Motor neuron (in vitro differentiated cells): ENCODE results near the gene ARL14EP. TPM values are rescaled to one million over a fixed set of nuclear protein-coding genes. Genes with fewer than 3 reads are reported as not detected.
A peak's percentile ranks its signal among the peaks of the same experiment; 100 is the strongest.

Experiments
- ATAC-seq, 8 experiments: fragments of 200-7000 bp; cut with Tn5 transposase; replicated peaks in 6 of 8; 2 replicates each; pipeline ENCODE4 v1.8.0; 2021; ENCODE audit warnings: mild to moderate bottlenecking in 8 of 8, moderate library complexity in 8 of 8
- H3K27ac ChIP-seq, 2 donors: fragments of 250-450 bp; sonication (Bioruptor Pico); 2 replicates each; pipeline ENCODE4 v1.9.0; 2021; ENCODE audit warnings: antibody characterized with exemption in 2 of 2, mild to moderate bottlenecking in 2 of 2, moderate library complexity in 1 of 2
- H3K4me1 ChIP-seq, 2 donors: fragments of 250-450 bp; sonication (Bioruptor Pico); replicated peaks in 1 of 2; 2 replicates each; pipeline ENCODE4 v1.6.1; 2021; ENCODE audit warnings: antibody characterized with exemption in 2 of 2, mild to moderate bottlenecking in 2 of 2, moderate library complexity in 1 of 2
- H3K4me3 ChIP-seq, 5 donors: fragments of 250-450 bp; sonication (Bioruptor Pico); 2 replicates each; pipeline ENCODE4 v1.9.0; 2021; ENCODE audit warnings: antibody characterized with exemption in 5 of 5, mild to moderate bottlenecking in 5 of 5, moderate library complexity in 4 of 5
- WGBS, 10 experiments: fragments of 450-650 bp; shearing (Covaris generic); methylation state at CpG; one replicate each; pipeline ENCODE4 v1.0.0; 2022; 5-methylcytosine and 5-hydroxymethylcytosine counted together
- in situ Hi-C, 9 experiments: fragments of 400-800 bp; cut with MboI; loops; one replicate each; pipeline ENCODE4 v1.15.0; 2021; ENCODE audit warnings: low sequenced_read_pairs in 9 of 9, low pct_unique_long_range_greater_than_20kb in 2 of 9; ENCODE audit not compliant: unreplicated experiment in 9 of 9
- total RNA-seq, 8 experiments: library from RNA; unstranded; fragments of 300-600 nt; gene quantifications; 2 replicates each; pipeline versions ENCODE4 v1.2.3 to v1.2.4, GENCODE V29; 2022

ARL14EP gene
- total RNA-seq, 8 experiments from 2014 or later: 19.5 to 37.0 (median 24.7) TPM

DNA sequence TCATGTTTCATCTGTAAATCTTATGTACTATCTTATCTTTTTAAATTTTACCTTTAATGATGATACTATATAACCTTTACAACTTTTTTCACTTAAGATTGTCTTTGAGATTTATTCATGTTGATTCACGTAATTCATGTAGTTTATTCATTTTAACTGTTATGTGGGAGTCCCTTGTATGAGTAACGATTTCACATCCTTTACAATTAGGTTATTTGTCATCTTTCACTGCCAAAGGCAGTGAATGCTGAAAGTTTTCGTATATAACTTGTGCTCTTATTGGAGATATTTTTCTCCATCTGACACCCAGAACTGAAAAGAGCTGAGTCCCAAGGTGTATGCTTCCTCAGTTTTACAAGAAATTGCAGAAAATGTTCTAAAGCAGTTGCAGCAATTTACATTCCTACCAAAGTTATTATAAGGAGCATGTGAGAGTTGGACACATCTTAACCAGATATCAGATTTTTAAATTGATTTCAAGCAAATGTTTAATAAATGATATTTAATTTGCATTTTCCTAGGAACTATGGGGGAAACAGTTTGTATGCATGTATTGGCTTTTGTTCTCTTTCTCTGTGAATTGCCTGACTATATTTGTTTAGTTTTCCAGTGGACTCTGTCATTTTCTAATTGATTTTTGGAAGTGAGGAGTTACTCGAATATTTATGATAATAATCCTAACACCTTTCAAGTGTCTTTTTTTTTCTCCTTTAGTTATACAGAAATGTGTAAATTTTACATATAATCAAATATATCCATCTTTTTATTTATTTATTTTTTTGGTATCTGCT is 6.4 kb downstream of the ARL14EP start:
- peaks cover 13 to 21% of the 10 kb centered on the region in 2 donors for H3K4me1 ChIP-seq
- no peak overlapping the region for H3K4me3 ChIP-seq
- 47 to 100% (median 85%) methylated on average over 1 to 4 of the region's 4 CpGs for WGBS, 10 experiments
- in situ Hi-C loops: loop anchor here in 1 of 9 experiments (25.0 kb wide), 1 partner anchor 583 kb away; no protein-coding TSS in a partner anchor
- H3K27ac ChIP-seq: no peak overlapping the region
- no peak for ATAC-seq

DNA sequence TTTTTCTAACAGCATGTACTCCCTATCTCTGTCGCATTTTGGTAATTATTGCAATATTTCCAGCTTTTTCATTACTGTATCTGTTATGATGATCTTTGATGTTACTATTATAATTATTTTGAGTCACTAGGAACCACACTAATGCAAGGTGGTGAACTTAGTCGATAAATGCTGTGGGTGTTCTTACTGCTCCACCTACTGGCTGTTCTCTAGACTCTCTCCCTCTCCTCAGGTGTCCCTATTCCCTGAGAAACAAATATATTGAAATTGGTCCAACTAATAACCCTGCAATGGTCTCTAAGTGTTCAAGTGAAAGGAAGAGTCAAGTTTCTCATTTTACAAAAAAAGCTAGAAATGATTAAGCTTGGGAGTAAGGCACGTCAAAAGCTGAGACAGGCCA is 10.5 kb downstream of the ARL14EP start:
- H3K27ac ChIP-seq: no peak overlapping the region
- peak in 3 of 8 experiments; percentile 35 to 66 (median 61) for ATAC-seq
- peaks cover 0 to 6% of the 10 kb centered on the region in 2 donors for H3K4me1 ChIP-seq
- WGBS, 10 experiments: 65 to 100% (median 88%) methylated on average over 2 to 3 of the region's 3 CpGs; no CpG with 5 or more reads in 1 of the 10 experiments
- no peak overlapping the region for H3K4me3 ChIP-seq
- in situ Hi-C loops: loop anchor here in 1 of 9 experiments (25.0 kb wide), 1 partner anchor 579 kb away; no protein-coding TSS in a partner anchor

DNA sequence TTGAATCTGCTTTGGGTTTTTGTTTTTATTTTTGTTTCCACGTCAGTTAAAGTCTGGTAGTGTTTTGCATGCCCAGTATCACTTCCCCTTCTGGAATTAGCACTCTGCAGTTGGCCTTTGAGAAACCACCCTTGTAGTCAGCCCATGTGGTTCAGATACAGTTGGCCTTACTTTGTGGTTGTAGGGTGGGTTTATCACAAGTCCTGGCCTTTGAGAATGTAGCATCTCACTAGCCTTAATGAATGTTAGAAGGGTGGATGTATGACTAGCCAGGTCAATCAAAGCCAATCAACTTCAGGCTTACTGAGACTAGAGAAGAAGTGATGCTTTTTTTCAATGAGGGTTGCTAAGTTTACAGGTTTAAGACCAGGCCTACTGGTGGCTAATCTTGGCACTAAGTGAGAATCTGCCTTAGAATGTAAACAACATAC is 19.8 kb downstream of the ARL14EP start:
- in situ Hi-C loops: loop anchor here in 2 of 9 experiments (10.0 to 25.0 kb wide), 2 partner anchors 570 to 572 kb away; no protein-coding TSS in a partner anchor
- ATAC-seq: no peak
- H3K4me3 ChIP-seq: no peak overlapping the region
- 38 to 100% (median 100%) methylated on average over 1 of the region's 1 CpG; no CpG with 5 or more reads in 2 of the 10 experiments for WGBS, 10 experiments
- H3K27ac ChIP-seq: no peak overlapping the region
- no peaks in the 10 kb centered on the region for H3K4me1 ChIP-seq

DNA sequence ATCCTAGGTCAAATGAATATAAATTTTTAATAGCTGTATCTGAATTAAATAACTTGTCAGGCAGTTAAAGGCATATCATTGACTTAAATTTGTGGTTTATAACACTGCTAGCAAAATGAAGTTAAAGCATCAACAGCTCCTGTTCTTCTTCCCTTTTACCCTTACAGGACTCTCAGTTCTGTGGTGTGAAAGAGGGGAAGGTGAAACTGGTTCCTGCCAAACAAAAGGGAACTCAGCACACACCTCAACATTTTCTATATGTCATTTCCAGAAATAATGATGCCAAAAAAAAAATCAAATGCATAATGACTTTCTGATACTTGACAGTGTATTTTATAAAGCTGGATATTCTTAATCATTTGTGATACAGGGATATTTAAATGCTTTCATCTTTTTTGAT is 21.2 kb downstream of the ARL14EP start:
- H3K4me1 ChIP-seq: no peaks in the 10 kb centered on the region
- H3K27ac ChIP-seq: no peak overlapping the region
- no peak for ATAC-seq
- no peak overlapping the region for H3K4me3 ChIP-seq
- in situ Hi-C loops: loop anchor here in 2 of 9 experiments (10.0 to 25.0 kb wide), 2 partner anchors 568 to 571 kb away; no protein-coding TSS in a partner anchor

DNA sequence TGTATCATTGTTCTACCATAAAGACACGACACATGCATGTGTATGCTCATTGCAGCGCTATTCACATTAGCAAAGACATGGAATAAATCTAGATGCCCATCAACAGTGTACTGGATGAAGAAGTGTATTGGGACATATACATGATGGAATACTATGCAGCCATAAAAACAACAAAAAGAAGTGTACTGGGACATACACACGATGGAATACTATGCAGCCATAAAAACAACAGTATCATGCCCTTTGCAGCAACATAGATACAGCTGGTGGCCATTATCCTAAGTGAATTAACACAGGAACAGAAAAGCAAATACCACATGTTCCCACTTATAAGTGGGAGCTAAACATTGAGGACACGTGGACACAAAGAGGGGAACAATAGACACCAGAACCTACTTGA is 22.7 kb downstream of the ARL14EP start:
- 67 to 100% (median 86%) methylated on average over 2 to 4 of the region's 4 CpGs; no CpG with 5 or more reads in 2 of the 10 experiments for WGBS, 10 experiments
- Histone ChIP-seq H3K4me3 (no peak overlapping the region), H3K4me1 (peaks cover 0 to 5% of the 10 kb centered on the region in 2 donors), H3K27ac (no peak overlapping the region)
- in situ Hi-C loops: loop anchor here in 2 of 9 experiments (10.0 to 25.0 kb wide), 2 partner anchors 567 to 569 kb away; no protein-coding TSS in a partner anchor
- no peak for ATAC-seq

DNA sequence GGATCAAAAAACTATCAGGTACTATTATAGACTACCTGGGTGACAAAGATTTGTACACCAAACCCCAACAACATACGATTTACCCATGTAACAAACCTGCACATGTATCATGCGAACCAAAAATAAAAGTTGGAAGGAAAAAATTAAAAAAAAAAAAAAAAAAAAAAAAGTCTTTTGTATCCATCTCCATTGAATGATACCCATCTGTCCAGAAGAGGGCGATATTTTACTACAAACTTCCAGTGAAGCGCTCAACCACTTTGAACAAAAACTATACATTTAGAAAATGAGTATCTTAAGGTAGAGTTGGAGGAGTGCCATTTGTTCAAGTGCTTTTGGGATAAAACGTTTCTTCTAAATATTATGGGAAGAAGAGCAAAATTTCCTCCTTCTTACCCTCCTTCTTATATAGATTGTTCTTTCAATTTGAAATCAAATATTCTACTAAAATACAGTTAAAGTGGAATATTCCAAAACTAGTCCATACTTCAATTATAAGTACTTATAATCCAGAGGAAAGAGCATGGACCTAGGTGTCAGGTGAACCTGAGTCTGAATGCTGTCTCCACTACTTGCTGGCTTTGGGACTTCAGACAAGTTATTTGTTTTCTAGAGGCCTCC is 23.3 kb downstream of the ARL14EP start:
- WGBS, 10 experiments: 1 to 30% (median 11%) methylated on average over 2 to 5 of the region's 5 CpGs
- Histone ChIP-seq H3K4me1 (peaks cover 2 to 6% of the 10 kb centered on the region in 2 donors), H3K27ac (no peak overlapping the region), H3K4me3 (no peak overlapping the region)
- in situ Hi-C loops: loop anchor here in 2 of 9 experiments (10.0 to 25.0 kb wide), 2 partner anchors 566 to 569 kb away; no protein-coding TSS in a partner anchor
- ATAC-seq: peak in 4 of 8 experiments; percentile 42 to 68 (median 47)

DNA sequence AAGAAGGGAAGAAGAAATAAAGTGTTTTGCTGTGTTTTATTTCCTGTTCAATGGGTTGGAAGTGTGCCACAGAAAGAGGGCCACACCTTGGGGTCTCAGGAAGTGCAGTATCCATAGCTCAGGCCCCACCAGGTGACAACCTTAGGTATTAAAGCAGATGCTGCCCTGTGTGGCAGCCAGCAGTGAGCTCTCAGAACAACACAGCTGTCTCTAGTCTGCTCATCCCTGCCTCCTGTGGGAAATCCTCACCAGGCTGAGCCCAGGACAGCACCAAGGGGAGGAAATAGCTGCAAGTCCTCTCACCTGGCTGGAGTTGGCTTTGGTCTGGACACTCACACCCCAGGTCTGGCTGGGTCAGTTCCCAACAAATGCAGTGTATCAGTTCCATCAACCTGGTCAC is 25.1 kb downstream of the ARL14EP start:
- Histone ChIP-seq H3K4me3 (no peak overlapping the region), H3K4me1 (peaks cover 2 to 6% of the 10 kb centered on the region in 2 donors), H3K27ac (no peak overlapping the region)
- ATAC-seq: no peak
- in situ Hi-C loops: loop anchor here in 2 of 9 experiments (10.0 to 25.0 kb wide), 2 partner anchors 564 to 567 kb away; no protein-coding TSS in a partner anchor

DNA sequence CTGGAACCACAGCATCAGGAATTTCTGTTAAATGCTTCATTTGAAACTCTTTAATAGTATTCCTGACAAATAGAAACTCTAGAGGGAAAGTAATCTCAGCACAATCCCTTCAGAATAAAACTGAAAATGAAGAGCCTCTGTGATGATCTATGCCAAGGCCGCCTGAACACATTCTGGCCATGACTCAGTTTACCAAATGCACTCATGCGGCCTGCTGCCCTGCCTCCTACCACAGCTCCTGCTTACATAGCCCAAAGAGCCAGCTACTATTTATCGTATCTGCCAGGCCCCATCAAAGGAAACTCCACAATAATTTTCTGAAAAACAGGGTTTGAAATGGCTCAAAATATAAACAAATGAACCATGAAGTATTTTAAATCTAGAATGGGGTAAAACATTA is 27.0 kb downstream of the ARL14EP start:
- WGBS, 10 experiments: 0 to 100% (median 92%) methylated on average over 1 to 3 of the region's 3 CpGs; no CpG with 5 or more reads in 1 of the 10 experiments
- no peak overlapping the region for H3K27ac ChIP-seq
- ATAC-seq: no peak
- H3K4me1 ChIP-seq: peaks cover 2 to 6% of the 10 kb centered on the region in 2 donors
- H3K4me3 ChIP-seq: no peak overlapping the region
- in situ Hi-C loops: loop anchor here in 8 of 9 experiments (10.0 to 25.0 kb wide), 6 partner anchors 237 to 575 kb away; partner anchors contain the start of gene MPPED2 (in 1 of the 8)

DNA sequence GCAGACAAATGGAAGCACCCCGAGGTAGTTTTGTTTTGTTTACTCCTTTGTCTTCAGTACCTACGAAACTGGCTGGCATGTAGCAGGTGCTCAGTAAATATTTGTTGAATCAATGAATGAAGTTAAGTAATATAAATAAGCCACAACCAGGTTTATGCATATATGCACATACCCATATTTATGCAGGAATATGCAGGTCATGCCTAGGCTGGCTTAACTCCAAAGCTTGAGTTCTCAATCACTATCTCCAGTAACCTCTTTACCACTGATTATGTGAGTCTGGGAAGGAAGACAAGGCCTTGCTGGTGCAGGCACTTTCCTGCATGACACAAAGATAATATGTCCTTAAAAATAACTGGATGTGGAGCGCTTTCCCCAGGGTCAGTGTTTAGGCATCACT is 27.5 kb downstream of the ARL14EP start:
- H3K4me3 ChIP-seq: no peak overlapping the region
- ATAC-seq: peak in 3 of 8 experiments; percentile 41 to 86 (median 62)
- in situ Hi-C loops: loop anchor here in 7 of 9 experiments (10.0 to 25.0 kb wide), 5 partner anchors 237 to 574 kb away; partner anchors contain the start of gene MPPED2 (in 1 of the 7)
- WGBS, 10 experiments: 15 to 97% (median 83%) methylated on average over 1 to 3 of the region's 3 CpGs; no CpG with 5 or more reads in 2 of the 10 experiments
- no peak overlapping the region for H3K27ac ChIP-seq
- peaks cover 2 to 6% of the 10 kb centered on the region in 2 donors for H3K4me1 ChIP-seq

DNA sequence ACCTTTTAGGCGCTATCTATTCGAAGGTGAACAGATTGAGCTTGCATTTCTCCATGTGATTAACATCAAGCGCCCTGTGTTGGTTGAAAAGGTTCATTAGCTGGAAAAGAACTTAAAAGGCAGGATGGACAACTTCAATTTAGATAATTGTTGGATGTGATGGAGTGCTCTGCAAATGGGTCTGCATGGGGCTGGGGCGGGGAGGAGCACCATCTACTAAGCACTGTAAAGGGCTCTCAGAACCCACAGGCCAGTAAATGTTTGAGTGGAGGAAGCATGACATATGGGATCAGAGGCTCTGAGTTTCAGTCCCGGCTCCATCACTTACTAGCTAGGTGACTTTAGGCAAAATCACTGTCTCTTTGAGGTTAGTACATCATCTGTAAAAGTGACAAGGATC is 28.2 kb downstream of the ARL14EP start:
- Histone ChIP-seq H3K4me1 (peaks cover 2 to 6% of the 10 kb centered on the region in 2 donors), H3K4me3 (no peak overlapping the region), H3K27ac (no peak overlapping the region)
- in situ Hi-C loops: loop anchor here in 7 of 9 experiments (10.0 to 25.0 kb wide), 5 partner anchors 236 to 574 kb away; partner anchors contain the start of gene MPPED2 (in 1 of the 7)
- WGBS, 10 experiments: 23 to 80% (median 51%) methylated on average over 1 to 4 of the region's 5 CpGs; no CpG with 5 or more reads in 1 of the 10 experiments
- ATAC-seq: no peak

DNA sequence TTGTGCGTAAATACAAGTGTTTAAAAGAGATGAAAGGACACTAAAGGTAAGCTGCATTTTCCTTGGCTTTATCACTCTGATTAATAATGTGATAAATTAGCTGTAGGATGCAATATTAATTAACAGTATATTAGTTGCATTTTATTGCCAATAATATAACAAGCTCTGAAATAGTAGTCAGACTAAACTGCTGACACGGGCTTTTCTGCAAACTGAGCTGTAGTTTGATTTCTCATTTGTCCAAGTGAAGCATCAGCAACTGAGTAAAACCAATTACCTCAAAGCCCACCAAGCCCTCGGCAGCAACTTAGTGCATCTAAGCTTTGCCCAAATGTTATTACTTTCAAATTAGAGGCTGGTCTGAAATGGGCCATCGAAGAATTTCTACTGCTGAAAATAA is 33.5 kb downstream of the ARL14EP start:
- Histone ChIP-seq H3K27ac (no peak overlapping the region), H3K4me1 (no peaks in the 10 kb centered on the region), H3K4me3 (no peak overlapping the region)
- 8 to 96% (median 84%) methylated on average over 2 to 4 of the region's 4 CpGs for WGBS, 10 experiments
- ATAC-seq: no peak
- in situ Hi-C loops: loop anchor here in 7 of 9 experiments (10.0 to 25.0 kb wide), 5 partner anchors 231 to 568 kb away; partner anchors contain the start of gene MPPED2 (in 1 of the 7)

DNA sequence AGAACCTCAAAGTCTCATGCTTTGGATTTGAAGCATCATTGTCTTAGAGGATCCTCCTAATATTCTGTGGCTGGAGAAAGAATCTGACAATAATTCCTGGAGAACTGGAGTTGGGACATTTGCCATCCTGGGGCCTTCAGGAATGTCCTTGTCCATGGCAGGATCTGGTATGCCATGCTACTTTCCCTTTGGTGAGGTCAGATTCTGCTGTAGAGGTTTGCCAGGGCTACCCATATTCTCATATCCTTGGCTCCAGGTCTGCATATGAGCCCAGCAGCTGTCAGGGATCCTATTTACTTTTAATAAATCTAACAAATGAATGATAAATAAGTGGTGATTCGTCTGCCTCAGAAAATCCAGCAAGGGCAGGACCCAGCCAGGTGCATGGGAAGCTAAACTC is 35.0 kb downstream of the ARL14EP start:
- 0 to 88% (median 25%) methylated on average over 1 of the region's 1 CpG; no CpG with 5 or more reads in 4 of the 10 experiments for WGBS, 10 experiments
- H3K4me1 ChIP-seq: no peaks in the 10 kb centered on the region
- H3K27ac ChIP-seq: no peak overlapping the region
- in situ Hi-C loops: loop anchor here in 7 of 9 experiments (10.0 to 25.0 kb wide), 5 partner anchors 229 to 567 kb away; partner anchors contain the start of gene MPPED2 (in 1 of the 7)
- ATAC-seq: no peak
- no peak overlapping the region for H3K4me3 ChIP-seq
